T-helper 22 cell (primary cell): ENCODE results near the gene WDR27.
"Not testable (repeated sequence)": the region's sequence is repeated elsewhere in the genome, so short reads cannot be mapped to it uniquely, and the experiment has no call there.

Source experiments
- DNase-seq: peaks from one replicate; pipeline ENCODE4 v3.0.0-alpha.2; 2020; ENCODE audit warnings: low read depth

WDR27 gene

DNA sequence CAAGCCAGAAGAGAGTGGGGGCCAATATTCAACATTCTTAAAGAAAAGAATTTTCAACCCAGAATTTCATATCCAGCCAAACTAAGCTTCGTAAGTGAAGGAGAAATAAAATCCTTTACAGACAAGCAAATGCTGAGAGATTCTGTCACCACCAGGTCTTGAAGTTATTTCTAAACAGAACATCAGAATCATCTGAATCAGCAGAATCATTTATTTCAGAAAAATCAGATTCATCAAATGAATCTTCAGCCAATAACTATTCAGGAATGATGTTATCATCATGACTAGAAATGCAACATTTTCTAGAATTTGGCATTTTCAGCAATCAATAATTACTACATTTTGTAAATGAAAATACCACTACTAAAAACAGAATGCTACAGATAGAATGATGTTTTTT, 100.7 kb downstream of the WDR27 start:
- DNase-seq = not testable (repeated sequence)

- DNase-seq = no peak
Measured at GRCh38 chr6:169592558-169592957, 109.3 kb downstream of the WDR27 start.

GRCh38 chr6:169591616-169592015, 110.2 kb downstream of the WDR27 start:
- no peak for DNase-seq

DNA sequence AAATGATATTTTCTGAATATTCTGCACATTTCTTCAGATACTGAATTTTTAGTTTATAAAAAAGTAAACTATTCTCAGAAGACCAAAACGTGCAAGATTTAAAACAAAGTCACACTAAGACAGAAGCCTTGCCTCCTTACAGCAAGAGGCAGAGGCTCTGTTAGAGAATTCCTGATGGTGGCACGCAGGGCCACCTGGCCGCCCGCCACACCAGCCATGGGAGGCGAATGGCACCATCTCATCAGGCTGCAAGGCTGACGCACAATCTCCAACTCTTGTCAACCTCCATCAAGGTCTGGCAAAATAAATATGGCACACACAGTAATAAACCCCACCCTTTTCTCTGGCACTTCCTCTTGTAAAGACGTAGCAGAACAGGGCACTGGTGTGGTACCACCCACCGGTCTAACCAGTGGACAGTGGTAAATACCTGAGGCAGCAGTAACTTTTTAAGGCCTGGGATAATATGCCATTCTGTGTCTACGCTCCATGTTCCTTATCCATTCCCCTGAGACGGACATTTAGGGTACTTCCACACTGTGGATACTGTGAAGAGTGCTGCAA, 111.4 kb downstream of the WDR27 start:
- no peak for DNase-seq

GRCh38 chr6:169589699-169590257, 112.1 kb downstream of the WDR27 start:
- DNase-seq = no peak

GRCh38 chr6:169589293-169589692, 112.5 kb downstream of the WDR27 start:
- no peak for DNase-seq

GRCh38 chr6:169587975-169588374, 113.9 kb downstream of the WDR27 start:
- DNase-seq = no peak

DNA sequence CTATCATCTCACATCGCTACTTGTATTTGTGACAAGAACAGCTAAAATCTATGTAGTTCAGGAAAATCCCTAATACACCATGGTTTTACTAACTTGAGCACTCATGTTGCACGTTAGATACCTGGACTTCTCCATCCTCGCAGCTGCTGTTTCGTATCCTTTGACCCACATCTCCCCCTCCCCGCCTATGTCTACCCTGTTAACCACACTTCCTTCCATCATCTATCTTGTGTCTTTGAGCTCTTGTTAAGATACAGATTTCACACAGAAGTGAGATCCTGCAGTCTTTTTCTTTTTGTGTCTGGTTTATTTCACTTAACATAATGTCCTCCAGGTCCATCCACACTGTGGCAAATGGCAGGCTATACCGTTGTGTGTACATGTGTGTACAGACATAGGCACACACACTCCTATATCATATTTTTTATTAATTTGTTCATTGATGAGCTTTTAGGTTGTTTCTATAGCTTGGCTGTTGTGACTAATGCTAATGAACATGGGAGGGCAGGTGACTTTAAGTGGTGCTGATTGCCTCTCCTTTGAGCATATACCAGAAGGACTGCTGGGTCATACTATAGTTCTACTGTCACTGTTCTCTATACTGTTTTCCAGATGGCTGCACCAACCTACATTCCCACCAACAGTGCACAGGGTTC, 117.8 kb downstream of the WDR27 start:
- DNase-seq = no peak

GRCh38 chr6:169579407-169580111, 122.3 kb downstream of the WDR27 start:
- DNase-seq = no peak

GRCh38 chr6:169577974-169578373, 123.9 kb downstream of the WDR27 start:
- no peak for DNase-seq

DNA sequence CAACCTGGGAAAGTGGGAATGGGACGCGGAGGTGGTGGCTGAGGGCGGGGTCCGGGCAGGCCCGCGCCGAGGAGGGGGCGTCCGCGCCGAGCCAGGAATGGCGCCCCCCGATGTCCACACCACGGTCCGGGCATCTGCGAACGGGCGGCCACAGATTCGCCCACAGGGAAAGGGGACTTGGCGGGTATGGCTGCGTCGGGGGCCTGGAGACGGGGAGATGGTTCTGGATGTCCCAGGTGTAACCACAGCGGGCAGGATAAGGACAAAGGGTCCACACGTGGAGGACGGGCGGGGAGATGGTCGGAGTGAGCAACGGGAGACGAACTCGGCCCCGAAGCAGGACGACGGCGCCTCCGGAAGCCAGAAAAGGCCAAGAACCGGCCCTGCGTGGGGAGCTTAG, 124.6 kb downstream of the WDR27 start:
- DNase-seq = no peak

GRCh38 chr6:169575821-169576220, 126.0 kb downstream of the WDR27 start:
- no peak for DNase-seq

- DNase-seq = no peak
Measured at GRCh38 chr6:169575365-169575764, 126.5 kb downstream of the WDR27 start.

- DNase-seq = no peak
Measured at GRCh38 chr6:169574420-169574819, 127.4 kb downstream of the WDR27 start.

GRCh38 chr6:169573883-169574282, 127.9 kb downstream of the WDR27 start:
- DNase-seq = no peak

- DNase-seq = no peak
Measured at GRCh38 chr6:169571123-169571962, 130.5 kb downstream of the WDR27 start.

DNA sequence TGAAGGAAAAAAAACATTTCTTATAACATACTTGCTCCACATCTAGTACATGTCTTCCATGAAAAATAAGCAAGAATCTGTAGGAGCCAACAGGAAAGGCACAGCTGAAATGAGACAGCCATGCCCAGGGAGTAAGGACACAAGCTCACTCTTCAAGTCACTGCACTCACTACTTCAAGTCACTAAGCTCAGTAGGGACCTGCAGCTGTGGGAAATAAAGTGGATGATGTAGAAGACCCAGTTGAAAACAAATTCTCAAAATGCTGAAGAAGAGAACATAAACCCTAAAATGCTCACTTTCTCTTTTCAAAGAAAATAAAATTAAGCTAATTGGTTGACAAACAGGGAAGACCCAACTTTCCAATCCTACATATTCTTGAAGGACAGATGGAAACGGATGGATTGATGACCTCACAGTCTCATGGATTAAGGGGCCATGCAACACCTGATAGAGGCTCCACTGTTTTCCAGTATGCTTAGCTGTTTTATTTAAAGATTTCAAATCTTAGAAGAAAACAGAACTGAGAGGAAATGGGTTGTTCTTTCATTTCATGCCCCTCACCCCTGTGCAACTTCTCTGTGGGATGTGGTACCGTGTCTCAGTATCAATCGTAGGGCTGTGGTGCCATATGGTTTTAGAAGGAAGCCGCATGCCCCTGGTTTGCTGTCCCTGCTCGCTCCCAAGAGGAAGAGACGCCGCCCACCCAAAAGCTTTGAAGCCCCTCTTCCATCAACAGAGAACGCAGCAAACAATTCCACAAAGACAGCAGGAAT, 133.3 kb downstream of the WDR27 start:
- no peak for DNase-seq

DNA sequence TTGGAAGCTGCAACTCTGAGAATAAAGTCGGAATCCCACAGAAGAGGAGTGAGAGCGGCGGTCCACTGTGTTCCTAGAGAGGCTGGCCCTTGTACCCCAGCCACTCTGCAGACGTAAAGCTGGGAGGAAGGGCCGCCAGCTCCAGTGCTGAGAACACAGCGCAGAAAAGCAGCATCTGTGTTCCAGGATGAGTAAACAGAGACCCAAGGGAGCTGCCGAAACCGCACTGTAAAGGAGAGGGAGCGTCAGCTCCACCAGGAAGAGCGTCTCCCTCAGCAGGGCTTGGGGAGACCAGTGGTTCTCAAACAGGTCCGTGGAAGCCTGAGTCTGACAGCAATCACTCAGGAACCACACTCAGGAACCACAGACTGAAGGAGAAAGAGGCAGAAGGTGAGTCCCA, 134.0 kb downstream of the WDR27 start:
- DNase-seq = no peak

- no peak for DNase-seq
Measured at GRCh38 chr6:169566961-169567750, 134.7 kb downstream of the WDR27 start.

DNA sequence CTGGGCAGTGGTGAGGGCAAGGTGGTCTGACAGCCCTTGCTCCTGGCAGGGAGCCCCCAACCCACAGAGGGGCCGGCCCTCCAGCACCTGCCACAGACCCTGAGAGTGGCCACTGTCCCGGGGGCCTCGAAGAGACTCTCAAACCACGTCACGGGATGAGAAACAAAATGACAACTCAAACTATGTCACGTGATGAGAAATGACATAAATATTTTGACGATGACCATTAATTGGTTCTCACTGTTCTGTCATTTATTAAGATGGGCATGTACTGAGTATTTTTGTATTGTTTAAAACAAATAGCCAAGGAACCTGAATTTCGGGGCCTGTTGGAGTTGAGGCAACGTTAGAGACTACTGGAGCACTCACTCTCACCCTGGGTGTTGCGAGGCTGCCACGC, 135.5 kb downstream of the WDR27 start:
- no peak for DNase-seq
